Measurements from ENCODE around the gene JOSD2.

JOSD2 gene

GRCh38 chr19:50512999-50513745 lies 2.2 kb upstream of the JOSD2 start:
- no peak for DNase-seq

GRCh38 chr19:50512112-50512998 lies 1.4 kb upstream of the JOSD2 start:
- no peak for DNase-seq

- no peak for DNase-seq
Observed at GRCh38 chr19:50510700-50511068, 307 bp downstream of the JOSD2 start.

- no peak for DNase-seq
Observed at GRCh38 chr19:50510121-50510670, 795 bp downstream of the JOSD2 start.

GRCh38 chr19:50509366-50509765 lies 1.6 kb downstream of the JOSD2 start:
- no peak for DNase-seq

DNA sequence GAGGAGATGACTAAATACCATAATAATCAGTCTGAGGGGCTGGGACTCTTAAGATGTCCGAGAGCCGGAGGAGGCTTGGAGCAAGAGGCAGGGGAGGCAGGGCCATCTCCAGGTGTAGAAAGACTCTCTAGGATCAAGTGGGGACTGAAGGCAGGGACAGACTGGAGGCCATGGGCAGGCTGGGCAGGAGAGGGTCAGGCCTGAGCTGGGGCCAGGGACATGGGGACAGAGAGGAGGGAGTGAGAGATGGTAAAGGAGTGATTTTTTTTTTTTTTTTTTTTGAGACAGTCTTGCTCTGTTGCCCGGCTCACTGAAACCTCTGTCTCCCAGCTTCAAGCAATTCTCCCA lies 2.2 kb downstream of the JOSD2 start:
- no peak for DNase-seq

- DNase-seq = no peak
Observed at GRCh38 chr19:50507376-50507775, 3.6 kb downstream of the JOSD2 start.

DNA sequence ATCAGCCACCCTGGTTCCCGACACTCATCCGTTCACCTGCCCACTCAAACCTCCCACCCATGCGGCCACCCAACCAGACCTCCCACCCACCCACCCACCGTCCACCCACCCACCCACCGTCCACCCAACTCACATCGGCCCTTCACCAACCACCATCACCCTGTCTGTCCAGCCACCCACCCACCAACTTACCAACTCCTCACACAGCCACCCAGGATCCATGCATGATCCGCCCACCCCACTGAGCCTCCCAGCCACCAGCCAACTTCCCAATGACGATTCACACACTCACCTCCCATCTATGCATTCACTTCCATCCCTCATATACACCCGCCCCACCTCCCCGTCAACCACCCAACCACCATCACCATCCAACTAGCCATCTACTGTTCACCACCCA lies 4.3 kb downstream of the JOSD2 start:
- no peak for DNase-seq

DNA sequence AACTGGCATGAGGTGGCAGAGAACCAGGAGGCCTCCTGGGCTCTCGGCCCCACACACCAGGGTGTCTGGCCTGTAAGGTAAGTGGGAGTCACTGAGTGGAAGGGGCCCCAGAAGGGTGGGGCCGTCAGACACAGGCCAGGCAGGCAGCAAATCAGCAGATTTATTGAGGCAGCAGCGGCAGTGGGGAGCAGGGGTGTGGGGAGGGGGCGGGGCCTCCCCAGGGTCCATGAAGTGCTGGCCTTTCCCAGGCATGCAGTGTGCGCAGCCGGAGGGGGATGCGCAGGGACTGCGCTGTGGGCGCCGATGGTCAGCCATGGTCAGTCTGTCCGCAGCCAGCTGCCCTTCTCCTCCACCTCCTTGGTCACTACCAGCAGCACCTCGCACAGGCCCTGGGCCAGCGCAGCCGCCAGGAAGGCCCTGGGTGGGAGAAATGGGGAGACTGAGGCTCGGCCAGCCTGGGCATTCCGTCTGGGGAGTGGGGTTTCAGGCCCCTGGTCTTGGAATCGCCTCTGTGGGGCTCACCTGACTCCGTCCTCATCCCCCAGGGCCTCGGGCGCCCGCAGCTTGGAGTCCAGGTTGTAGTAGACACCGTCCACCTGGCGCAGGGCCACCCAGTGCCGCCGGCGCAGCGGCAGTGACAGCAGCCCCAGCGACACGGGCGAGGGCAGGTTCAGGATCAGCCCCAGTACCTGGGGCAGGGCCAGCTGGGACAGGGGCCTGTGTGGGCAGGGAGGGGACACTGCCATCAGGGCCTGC lies 5.0 kb downstream of the JOSD2 start:
- no peak for DNase-seq

DNA sequence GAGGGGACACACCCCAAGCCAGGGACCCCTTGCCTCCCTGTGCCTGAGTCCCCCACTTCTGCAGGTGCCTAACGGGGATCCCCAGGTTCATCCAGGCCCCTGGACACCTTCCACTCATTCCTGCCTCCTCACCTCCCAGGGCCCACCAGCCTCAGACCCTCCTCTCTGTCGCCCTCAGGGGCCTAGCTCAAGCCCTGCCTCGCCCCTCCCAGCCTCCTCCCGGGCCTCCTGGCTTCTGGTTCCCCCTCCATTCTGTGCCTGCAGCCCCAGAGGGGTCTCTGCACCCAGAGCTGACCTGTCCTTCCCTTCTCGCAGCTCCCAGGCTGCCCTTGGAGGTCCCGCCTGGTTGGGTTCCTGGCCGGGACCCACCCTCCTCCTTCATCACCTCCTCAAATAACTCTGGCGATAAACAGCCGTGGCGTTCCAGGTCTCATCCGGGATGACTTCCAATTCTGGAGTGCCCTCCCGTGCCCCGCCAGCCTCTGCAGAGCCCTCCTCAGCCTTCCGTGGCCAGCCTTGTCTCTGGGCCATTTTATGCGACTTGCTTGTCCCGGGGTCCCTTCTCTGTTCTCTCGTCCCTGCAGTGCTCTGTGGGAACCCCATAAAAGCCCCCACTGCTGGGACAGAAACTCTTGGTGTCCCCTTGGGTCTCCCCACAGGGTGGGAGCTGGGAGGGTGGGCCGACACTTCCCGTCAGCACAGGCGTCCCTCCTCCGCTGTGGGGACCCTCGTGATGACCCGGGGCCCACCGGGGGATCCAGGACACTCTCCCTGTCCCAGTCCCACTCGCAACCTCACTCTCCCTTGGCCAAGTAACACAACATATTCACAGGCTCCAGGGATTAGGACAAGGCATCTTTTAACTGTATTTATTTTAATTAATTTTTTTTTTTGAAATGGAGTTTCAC lies 9.2 kb downstream of the JOSD2 start:
- no peak for DNase-seq

GRCh38 chr19:50501186-50501567 lies 9.8 kb downstream of the JOSD2 start:
- no peak for DNase-seq

DNA sequence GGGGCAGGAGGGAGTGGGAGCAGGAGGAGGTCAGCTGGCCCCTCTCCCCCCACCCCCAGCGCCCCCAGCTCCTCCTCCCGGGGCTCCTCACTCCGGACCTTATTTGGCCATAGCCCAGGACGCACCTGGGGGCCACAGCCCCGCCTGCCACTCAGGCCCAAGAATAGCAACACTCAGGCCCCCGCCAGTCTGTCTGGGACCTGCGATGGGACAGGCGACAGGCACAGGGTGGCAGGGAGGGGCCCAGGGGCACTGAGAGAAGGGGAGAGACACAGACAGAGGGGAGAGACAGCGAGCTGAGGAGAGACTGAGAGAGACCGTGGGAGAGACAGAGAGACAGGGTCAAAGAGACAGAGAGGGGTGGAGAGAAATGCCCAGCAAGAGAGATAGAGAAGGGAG lies 10.2 kb downstream of the JOSD2 start:
- DNase-seq = no peak

- DNase-seq = no peak
Observed at GRCh38 chr19:50500060-50500752, 10.8 kb downstream of the JOSD2 start.

DNA sequence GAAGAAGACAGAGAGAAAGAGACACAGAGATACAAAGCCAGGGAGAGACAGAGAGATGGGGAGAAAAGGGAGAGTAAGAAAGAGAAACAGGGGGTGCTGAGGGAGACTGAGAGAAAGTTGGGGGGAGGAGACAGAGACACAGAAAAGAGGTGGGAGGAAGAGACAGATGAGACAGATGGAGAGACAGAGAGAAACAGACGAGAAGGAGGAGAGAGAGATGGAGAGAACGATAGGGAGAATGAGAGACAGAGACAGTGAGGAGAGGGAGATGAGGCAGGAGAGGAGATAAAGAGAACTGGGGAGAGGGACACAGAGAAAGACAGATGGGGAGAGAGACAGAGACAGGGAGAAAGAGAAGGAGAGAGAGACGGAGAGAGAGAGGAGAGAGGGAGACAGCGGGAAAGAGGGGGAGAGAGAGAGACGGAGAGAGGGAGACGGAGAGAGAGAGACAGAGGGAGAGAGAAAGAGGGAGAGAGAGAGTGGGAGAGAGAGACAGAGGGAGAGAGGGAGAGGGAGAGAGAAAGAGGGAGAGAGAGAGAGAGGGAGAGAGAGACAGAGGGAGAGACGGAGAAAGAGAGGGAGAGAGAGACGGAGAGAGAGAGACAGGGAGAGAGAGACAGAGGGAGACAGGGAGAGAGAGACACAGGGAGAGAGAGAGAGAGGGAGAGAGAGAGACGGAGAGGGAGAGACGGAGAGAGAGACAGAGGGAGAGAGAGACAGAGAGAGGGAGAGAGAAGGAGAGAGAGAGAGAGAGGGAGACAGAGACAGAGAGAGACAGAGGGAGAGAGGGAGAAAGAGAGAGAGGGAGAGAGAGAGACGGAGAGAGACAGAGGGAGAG lies 12.6 kb downstream of the JOSD2 start:
- no peak for DNase-seq

- no peak for DNase-seq
Observed at GRCh38 chr19:50497022-50497405, 14.0 kb downstream of the JOSD2 start.

DNA sequence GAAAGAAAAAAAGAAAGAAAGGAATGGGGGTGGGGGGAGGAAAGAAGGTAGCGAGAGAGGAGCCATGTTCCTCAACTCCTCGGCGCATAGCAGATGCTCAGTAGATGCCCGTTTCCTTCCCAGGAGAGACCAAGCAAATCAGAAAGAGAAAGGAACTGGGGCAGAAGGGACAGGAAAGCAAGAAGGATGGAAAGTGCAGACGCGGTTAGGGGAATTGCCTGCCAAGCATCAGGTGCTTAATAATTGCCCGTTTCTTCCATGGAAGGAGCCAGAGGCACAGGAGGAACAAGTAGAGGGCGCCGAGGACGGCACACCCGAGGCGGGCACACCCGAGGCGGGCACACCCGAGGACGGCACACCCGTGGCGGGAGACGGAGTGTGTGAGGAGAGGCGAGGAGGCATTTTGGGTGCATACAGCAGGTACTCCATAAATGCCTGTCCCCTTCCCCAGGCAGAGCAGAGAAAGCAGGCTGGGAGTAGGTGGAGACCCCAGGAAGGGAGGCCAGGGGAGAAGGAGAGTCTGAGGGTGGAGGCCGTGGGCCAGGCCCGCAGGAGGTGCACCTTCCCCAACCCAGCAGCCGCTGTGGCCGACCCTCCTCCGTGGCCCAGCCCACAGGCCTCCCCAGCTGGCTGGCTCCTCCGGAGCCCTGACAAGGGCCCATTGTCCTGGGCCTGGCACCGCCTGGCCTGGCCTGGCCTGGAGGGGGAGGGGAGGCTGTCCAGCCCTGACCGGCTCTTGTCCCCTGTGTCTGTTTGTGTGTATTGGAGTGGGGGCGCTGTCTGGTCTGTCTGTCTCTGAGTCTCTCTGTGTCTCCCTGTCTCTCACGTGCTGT lies 14.6 kb downstream of the JOSD2 start:
- DNase-seq = no peak

GRCh38 chr19:50495020-50495531 lies 15.9 kb downstream of the JOSD2 start:
- DNase-seq = no peak

DNA sequence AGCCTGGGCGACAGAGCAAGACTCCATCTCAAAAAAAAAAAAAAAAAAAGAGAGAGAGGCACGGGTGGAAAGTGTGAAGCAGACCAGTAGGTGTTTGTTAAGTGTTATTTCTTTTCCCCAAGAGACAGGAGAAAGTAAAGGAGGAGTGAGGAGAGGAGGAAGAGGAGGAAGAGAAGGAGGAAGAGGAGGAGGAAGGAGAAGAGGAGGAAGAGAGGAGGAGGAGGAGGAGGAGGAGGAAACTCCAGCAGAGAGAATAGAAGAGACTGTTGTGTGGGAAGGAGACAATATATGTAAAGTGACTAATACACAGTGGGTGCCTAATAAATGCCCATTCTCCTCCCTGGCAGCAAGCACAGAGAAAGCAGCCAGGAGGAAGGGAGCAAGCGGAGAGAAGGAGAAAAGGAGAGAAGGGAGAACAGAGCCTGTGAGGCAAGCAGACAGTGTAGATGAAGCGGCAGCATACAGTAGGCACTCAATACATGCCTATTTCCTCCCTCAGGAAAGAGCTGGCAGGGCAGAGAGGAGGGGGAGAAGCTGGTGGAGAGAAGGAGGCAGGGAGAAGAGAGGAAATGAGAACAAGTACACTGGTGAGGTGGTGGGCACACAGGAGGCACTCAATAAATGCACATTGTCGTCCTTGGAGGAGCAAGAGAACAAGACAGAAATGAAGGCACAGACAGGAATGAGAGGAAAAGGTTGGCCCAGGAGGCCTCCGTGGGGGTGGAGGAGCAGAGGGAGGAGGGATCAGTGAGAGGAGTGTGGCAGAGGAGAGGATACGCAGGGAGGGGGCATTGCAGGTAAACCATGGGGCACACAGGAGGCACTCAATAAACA lies 16.6 kb downstream of the JOSD2 start:
- no peak for DNase-seq

DNA sequence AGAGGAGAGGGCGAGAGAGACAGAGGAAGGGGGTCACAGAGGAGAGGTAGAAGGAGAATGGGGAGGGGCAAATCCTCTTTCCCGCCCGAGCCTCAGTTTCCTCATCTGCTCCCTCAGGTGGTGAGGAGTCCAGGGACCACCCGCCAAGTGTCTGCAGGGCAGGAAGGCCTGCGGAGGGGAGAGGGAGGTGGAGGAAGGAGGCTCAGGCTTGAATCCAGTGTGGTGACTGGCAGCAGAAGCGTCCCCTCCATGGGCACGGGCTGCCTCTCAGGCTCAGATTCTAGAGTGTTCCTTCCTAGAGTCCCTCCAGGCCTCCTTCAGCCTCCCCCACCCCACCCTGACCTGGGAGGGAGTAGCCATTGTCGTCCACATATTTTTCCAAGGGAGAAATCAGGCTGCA lies 17.8 kb downstream of the JOSD2 start:
- no peak for DNase-seq

Measured in SW 1271 (cell line).